ENCODE results near the gene ANKRD6.

GRCh38 chr6:89459501-89459900 lies 26.5 kb downstream of the ANKRD6 start:
- TF ChIP-seq CTCF (IDR thresholded peaks at IDR 0.05), result no peak
- no peak for TF ChIP-seq POLR2A (IDR thresholded peaks at IDR 0.05)

Data from right lobe of liver (tissue), 4 donors.